HG03520 (cell line): ENCODE measurements around the gene ACRBP.
A peak's percentile ranks its signal among the peaks of the same experiment; 100 is the strongest.

Experiments
- ATAC-seq: cut with Tn5 transposase; IDR thresholded peaks from one replicate; pipeline ENCODE4 v1.9.1; 2021; ENCODE audit warnings: mild to moderate bottlenecking, moderate library complexity; ENCODE audit not compliant: unreplicated experiment

The ACRBP gene

DNA sequence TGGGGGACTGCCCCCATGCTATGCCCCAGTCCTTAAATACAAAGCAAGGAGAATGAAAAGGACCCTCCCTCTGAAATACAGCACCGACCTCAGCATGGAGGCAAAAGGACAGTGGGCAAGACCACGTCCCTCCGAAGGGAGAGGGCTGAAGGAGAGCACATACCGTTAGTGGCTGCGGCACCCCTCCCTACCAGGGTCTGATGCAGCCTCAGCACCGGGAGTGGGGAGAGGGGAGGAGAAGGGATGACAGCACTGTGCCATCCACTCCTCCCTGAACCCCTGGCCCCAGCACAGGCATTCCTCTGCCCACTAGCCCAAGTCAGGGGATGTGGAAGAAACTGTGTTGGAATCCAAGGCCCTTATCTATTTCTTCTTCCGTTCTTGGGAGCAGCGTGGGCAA lies 3.6 kb upstream of the ACRBP start:
- no peak for ATAC-seq

GRCh38 chr12:6646276-6647082 lies 753 bp downstream of the ACRBP start:
- ATAC-seq: no peak

DNA sequence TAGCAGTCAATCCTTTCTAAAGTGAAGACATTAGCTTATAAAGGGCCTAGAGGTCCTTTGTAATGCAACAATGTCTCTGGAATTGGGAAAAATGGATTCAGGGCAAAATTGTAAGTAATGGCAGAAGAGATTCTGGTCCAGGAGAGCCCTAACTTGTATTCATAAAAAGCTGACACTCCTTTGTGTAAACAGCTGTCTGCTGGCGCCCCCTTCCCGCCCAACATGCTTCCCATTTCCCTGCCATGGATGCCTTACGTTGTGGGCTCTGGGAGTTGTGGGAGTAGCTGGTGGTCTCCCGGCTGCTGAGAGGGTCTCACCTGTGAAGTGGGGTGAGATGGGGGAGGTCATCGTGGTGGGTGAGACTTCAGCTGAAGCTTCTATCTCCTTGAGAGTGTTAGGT lies 2.3 kb downstream of the ACRBP start:
- no peak for ATAC-seq

- no peak for ATAC-seq
These were observed 3.0 kb downstream of the ACRBP start for GRCh38 chr12:6644257-6644596.

DNA sequence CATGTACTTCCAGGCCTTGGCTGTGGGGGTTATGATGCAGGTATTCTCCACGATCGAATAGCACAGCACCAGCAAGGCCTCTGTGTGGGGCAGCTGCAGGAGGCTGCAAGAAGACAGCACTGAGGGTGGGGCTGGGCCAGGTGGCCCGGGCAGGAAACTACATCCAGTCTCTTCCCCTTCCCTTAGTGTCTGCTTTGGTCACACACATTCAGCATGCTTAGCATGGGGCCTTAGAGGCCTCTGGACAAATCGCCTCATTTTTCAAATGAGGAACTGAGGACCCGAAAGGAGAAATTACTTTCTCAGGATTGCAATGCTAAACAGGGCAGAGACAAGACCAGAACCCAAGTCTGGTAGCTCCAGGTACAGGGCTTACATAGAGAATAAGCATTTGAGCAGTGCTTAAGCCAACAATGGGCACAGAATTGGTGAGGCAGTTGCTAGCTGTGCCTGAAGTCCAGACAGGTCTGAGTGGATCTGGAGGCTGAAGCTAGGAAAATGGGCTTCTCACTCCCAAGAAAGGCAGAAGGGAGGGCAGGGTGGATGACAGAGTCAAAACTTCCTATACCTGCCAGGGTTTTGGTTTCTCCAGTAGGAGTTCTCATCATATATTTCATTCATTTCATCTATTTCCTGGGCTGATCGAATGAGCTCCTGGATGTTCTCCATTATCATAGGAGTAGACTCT lies 3.5 kb downstream of the ACRBP start:
- no peak for ATAC-seq

DNA sequence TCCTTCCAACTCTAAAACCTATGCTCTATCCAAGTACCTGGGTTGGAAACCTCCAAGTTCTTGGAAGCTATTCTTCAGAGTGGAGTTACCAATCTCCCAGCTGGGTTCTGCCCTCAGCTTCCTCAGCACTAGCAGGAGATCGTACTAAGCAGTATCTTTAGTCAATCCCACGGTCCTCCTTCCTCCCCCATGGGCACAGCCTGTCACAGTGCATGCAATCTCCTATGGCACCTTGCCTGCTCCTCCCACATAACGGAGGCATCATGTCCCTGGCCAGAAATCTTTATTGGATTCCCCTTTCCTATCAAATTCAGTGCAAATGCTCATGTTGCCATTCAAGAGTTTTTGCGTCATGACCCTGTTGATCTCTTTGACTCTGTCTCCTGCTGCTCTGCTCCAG lies 6.1 kb downstream of the ACRBP start:
- ATAC-seq: no peak

GRCh38 chr12:6640497-6640896 lies 6.7 kb downstream of the ACRBP start:
- ATAC-seq: no peak

- no peak for ATAC-seq
These were observed 8.0 kb downstream of the ACRBP start for GRCh38 chr12:6639151-6639801.

GRCh38 chr12:6638305-6638704 lies 8.9 kb downstream of the ACRBP start:
- no peak for ATAC-seq

GRCh38 chr12:6635856-6636531 lies 11.2 kb downstream of the ACRBP start, which contains the start of gene LPAR5:
LPAR5 (minus strand) TSS chr12:6635959; CDS start chr12:6621248, 14,711 bp downstream.
- no peak for ATAC-seq

GRCh38 chr12:6635375-6635855 lies 11.8 kb downstream of the ACRBP start:
- ATAC-seq: peak; percentile 46

DNA sequence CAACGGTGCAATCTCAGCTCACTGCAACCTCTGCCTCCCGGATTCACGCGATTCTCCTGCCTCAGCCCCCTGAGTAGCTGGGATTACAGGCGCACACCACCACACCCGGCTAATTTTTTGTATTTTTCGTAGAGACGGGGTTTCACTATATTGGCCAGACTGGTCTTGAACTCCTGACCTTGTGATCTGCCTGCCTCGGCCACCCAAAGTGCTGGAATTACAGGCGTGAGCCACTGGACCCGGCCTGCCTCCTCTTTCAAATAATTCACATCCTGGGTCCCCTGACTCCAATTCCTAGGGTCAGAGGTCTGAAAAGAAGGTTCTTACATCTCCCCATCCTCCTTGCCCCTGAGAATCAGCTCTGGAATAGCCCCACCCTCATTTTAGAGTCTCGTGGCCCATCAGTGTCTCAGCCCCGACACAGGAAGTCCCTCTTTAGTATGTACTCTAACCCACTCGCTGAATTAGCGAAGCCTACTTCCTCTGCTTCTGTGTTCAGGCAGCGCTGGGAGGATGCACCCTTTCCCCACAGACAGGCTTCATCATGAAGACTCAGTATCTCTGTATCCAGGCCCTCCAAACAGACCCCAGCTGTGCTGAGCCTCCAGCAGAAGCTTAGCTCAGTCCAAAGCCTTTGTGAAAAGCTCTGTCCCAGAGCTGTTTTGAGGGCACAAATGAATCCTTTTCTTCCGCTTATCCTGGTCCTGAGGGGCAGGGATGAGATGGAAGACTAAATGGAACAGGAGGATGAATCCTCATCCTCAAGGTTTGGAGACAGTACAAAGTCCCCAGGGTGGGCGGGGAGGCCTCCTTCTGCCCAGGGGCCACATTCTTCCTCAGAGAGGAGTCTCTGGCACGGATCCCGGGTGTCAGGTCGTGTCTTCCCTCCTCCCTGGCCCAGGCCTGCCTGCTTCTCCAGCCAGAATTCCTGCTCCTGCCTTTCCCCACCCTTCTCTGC lies 14.9 kb downstream of the ACRBP start:
- peak; percentile 40 for ATAC-seq

- no peak for ATAC-seq
These were observed 15.7 kb downstream of the ACRBP start for GRCh38 chr12:6631549-6631961.

DNA sequence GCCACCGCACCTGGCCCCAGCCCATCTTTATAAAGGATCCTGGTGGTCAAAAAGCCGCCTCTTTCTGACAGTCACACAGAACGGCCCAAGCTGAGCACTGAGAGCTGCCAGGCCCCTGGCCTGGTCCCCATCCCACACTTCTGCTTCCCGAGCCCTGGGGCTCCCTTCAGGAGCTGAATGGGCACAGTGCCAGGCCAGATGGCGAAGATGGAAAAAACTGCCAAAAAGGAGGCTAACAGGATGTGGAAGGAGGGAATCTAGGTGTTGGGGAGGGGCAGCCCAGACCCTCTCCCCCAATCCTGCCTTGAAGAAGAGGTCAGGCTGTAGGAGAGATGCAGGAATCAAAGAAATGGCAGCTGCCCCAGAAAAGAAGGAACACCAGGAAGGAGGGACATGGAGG lies 16.5 kb downstream of the ACRBP start:
- ATAC-seq: no peak

- ATAC-seq: no peak
These were observed 19.6 kb downstream of the ACRBP start for GRCh38 chr12:6627616-6628015.

GRCh38 chr12:6626654-6627283 lies 20.5 kb downstream of the ACRBP start:
- ATAC-seq: no peak

- ATAC-seq: no peak
These were observed 26.4 kb downstream of the ACRBP start for GRCh38 chr12:6620885-6621274.

DNA sequence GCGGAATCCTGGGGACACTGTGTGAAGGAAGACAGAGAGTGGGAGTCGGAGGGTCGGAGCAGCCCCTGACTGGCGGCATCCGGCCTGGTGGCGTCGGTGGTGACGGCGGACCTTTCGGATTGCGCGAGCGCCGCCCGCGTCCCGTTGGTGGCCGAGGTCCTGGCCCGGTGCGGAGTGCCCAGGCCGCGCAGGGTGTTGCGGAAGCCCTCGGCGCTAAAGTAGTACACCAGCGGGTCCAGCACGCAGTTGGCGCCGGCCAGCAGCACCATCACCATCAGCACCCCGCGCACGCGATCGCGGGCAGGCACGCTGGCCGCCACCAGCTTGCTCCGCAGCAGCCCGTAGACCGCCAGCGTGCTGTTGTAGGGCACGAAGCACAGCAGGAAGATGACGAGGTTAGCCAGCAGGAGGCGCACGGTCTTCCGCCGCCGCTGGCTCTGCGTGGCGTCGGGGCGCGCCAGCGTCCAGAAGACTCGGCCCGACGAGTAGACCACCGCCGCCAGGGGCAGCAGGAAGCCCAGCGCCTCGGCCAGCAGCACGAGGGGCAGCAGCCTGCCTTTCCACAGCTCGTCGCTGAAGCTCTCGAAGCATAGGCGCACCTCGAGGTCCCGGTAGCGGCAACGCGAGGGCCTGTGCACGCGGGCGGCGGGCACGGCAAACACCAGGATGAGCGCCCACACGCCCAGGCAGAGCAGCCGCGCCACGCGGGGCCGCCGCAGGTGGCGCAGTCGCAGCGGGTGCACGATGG lies 26.9 kb downstream of the ACRBP start:
- ATAC-seq: no peak
